NOMO-1 treated with dmso at 0.1 percent for 144 hours (cell line): ENCODE measurements around the gene AP3S2.
"Not testable (repeated sequence)": the region's sequence is repeated elsewhere in the genome, so short reads cannot be mapped to it uniquely, and the experiment has no call there.

ENCODE experiments used
- DNase-seq: peaks from one replicate; lab custom pipeline; 2025; ENCODE audit not compliant: unreplicated experiment; lab: John Stamatoyannopoulos, UW

Gene AP3S2

GRCh38 chr15:89893696-89894447 lies at the start of gene AP3S2:
Gene AP3S2, minus strand, starts transcription at chr15:89893994. Its CDS starts 45 bp downstream, at chr15:89893949.
- DNase-seq: peak; percentile 91

GRCh38 chr15:89939910-89940309 lies 46.1 kb upstream of the AP3S2 start:
- DNase-seq: no peak

DNA sequence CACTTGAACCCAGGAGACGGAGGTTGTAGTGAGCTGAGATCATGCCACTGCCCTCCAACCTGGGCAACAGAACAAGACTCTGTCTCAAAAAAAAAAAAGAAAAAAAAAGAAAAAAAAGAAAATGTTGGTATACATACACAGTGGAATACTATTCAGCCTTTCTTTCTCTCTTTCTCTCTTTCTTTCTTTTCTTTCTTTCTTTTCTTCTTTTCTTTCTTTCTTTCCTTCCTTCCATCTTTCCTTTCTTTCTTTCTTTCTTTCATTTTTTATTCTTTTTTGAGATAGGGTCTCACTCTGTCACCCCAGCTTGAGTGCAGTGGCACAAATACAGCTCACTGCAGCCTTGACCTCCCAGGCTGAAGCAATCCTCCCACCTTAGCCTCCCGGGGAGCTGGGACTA lies 45.6 kb upstream of the AP3S2 start:
- DNase-seq: not testable (repeated sequence)

DNA sequence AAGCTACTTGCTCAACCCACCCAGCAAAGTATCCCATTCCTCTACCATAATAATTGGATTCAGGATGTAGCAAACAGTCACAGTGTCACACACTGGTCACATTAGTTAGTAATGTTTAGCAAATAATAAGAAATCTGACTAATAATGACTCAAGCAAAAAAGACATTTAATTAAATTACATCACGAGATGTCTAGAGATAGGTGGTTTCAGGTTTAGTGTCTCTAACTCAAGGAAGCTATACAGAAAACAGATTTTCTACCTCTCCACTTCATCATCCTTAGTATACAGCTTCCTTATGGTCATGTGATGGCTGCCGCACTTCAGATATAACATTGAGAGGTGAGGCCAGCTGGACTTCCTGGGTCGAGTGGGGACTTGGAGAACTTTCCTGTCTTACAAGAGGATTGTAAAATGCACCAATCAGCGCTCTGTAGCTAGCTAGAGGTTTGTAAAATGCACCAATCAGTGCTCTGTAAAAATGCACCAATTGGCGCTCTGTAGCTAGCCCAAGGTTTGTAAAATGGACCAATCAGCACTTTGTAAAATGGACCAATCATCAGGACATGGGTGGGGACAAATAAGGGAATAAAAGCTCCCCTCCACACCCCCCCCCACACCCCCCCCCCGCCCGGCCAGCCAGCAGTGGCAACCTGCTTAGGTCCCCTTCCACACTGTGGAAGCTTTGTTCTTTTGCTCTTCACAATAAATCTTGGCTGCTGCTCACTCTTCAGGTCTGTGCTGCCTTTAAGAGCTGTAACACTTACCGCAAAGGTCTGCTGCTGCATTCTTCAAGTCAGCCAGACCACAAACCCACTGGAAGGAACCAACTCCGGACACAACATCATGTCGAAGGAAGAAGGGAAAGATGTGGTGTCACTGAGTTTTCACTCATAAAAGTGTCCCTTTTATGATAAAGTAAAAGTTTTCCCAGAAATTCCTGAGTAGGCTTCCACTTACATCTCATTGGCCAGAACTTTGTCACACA lies 43.9 kb upstream of the AP3S2 start:
- no peak for DNase-seq

- DNase-seq: no peak
These were observed 43.0 kb upstream of the AP3S2 start for GRCh38 chr15:89936786-89937265.

- DNase-seq: peak; percentile 61
These were observed 42.4 kb upstream of the AP3S2 start for GRCh38 chr15:89936051-89936785.

DNA sequence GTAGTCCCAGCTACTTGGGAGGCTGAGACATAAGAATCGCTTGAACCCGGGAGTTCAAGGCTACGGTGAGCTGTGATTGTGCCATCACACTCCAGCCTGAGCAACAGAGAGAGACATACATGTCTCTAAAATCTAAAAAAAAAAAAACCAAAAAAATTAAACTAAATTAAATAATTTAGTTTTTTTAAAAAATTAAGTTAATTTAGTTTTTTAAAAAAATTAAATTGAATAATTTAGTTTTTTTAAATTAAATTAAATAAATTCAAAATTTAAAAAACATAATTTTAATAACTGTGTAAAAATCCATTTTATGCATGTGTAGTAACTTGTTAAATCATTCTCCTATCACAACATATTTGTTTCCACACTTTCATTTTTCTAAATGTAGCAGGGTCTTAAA lies 39.1 kb upstream of the AP3S2 start:
- no peak for DNase-seq

- no peak for DNase-seq
These were observed 34.6 kb upstream of the AP3S2 start for GRCh38 chr15:89928421-89928820.

DNA sequence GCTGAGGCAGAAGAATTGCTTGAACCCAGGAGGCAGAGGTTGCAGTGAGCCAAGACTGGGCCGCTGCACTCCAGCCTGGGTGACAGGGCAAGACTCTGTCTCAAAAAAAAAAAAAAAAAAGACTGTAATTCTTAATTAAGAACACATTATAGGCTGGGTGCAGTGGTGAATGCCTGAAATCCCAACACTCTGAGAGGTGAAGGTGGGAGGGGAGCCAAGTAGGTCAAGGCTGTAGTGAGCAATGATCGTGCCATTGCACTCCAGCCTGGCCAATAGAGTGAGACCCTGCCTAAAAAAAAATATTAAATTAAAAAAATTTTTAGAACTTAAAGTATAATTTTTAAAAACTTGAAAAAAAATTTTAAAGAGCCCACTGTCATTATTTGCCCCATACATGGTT lies 32.4 kb upstream of the AP3S2 start:
- no peak for DNase-seq

DNA sequence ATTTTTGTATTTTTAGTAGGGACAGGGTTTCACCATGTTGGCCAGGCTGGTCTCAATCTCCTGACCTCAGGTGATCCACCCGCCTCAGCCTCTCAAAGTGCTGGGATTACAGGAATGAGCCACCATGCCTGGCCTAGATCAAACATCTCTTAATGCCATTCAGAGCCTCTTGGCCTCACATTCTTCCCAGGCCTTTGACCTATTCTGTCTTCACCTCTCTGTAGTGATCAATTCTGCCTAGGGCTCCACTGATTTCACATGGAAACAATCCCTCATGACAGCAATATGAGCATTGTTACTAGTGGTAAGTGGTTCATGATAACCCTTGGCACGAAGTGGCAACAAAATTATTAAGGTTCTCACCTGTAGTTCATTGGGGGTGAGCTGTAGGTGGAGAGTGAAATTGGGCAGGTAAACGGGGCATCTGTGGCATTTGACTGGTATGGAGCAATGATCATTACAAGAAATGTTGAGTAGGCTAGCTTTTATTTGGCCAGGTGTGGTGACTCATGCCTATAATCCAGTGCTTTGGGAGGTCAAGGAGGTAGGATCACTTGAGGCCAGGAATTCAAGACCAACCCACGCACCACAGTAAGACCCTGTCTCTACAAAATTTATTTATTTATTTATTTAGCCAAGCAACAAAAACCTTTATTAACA lies 23.8 kb upstream of the AP3S2 start:
- DNase-seq: no peak

GRCh38 chr15:89916660-89917059 lies 22.9 kb upstream of the AP3S2 start:
- no peak for DNase-seq

DNA sequence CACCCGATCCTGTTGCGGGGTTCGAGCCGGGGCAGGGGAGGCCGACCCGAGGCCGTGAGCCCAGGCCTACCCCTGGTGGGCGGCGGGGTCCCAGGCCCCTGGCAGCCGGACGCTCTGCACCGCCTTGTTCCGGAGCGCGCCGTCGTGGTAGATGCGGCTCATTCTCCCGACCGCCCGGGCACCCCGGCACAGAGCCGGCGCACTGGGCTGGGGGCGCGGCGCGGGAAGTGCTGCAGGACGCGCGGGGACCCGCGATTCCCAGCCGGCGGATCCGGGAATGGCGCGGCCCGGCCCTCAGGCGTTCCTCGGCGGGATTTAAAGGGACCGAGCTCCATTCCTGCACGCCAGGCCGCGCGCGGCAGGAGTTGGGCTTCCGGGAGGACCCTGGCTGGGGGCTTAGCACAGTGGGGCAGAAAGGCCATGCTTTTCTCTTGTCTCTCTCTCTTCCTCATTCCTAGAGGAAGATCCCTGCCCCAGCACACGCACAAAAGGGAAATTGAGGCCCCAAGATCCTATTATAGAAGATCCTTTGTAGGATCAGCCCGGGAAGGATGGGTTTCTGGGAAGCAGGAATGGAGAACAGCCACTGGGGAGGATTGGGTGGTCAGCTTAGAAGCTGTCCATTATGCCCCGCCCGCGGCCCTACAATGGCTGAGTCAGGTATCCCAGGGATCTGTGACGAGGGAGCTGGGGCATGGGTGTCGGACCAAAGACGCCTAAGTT lies 19.0 kb upstream of the AP3S2 start, which contains the start of gene ARPIN:
Gene ARPIN (minus strand): TSS at position 279 of the 723 bp plus-strand sequence. CDS start 117 bp downstream, at position 162.
- DNase-seq: no peak

DNA sequence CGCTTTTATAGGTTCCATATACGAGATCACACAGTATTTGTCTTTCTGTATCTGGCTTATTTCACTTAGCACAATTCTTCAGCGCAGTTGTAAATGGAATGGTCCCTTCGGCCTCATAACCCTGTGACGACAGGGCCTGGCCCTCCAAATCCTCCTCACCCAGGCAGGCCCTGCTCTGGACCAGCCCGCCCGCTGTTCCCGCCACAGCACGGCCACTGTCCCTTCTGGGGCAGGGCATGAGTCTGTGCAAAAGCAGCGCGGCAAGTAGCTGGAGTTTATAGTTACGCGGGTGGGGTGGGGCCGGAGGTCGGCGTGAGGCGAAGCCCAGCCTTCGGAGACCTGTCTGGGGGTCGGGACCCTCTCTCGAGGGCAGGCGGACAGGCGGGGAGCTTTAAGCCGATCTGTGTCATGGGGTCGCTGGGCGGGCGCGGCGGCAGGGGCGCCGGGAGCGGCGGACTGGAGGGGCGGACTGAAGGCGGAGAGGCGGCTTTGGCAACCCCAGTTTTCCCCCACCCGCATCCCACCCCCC lies 18.4 kb upstream of the AP3S2 start:
- no peak for DNase-seq

DNA sequence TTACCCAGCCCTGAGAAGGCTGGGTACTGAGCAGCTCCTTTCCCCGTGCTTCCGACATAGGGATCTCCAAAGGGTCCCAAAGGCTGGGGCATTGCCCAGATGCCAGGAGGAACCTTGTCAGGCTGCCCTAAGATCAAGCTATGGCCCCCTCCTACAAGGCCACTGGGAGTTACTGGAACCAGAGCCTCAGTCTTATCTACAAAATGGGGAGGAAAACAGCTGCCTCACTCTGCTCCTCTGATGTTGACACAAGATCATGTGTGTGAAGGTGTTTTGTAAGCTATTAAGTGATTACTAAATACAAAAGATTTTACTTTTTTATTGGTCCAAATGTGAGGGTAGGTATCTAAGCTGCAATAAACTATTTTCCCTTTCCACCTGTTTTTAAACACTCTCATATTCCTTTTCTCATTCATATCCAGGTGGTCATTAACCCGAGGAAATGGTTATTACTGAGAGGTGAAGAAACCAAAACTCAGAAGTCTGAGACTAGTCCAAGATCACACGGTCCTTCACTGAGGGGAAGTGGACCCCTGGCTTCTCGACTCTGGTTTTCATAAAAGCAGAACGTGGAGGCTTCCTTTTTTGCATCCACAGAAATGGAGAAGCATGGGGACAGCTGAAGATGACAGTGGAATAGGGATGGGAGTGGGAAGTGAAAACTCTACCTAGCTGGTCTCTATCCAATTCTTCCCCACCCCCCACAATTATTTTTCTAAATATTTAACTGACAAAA lies 17.3 kb upstream of the AP3S2 start:
- no peak for DNase-seq

GRCh38 chr15:89909611-89910010 lies 15.8 kb upstream of the AP3S2 start:
- DNase-seq: no peak

DNA sequence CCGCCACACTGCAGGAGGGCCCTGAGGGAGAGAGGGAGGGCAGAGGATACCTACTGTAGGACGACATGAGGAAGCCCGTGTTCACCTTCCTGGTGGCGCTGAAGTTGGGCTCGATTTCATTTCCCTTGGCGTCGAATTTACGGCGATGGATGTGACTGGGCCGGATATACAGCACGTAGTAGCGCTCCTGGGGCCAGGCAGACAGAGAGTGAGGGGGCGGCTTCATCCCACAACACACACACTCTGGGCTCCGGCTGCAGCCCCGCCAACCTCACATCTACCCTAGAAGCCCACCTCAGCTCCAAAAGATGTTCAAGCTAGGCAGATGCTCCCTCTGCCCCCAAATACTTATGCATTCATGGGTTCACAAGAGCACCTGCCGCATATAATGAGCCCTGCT lies 14.4 kb upstream of the AP3S2 start:
- no peak for DNase-seq

GRCh38 chr15:89907289-89907688 lies 13.5 kb upstream of the AP3S2 start:
- DNase-seq: no peak

DNA sequence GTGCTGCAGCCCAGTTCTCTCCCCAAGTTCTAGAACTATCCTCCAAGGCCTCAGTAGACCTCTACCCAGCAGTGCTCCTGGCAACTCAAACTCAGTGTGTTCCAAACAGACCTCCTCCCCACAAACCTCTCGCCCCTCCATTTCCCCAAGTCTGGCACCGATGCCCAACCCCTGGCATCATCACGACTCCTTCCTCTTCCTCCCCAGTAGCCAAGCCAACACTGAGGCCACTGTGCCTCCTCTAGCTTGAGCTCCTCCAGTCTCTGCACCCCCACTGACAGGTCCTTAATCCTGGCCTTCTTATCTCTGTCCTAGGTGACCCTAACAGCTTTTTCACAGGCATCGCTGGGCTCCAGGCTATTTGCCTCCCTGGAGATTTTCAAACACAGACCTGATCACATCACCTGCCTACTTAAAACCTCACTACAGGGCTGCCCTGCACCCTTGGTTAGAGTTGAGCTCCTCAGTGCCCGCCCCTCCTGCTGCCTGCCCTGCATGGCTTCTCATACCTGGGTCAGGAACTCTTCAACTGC lies 12.1 kb upstream of the AP3S2 start:
- DNase-seq: no peak

DNA sequence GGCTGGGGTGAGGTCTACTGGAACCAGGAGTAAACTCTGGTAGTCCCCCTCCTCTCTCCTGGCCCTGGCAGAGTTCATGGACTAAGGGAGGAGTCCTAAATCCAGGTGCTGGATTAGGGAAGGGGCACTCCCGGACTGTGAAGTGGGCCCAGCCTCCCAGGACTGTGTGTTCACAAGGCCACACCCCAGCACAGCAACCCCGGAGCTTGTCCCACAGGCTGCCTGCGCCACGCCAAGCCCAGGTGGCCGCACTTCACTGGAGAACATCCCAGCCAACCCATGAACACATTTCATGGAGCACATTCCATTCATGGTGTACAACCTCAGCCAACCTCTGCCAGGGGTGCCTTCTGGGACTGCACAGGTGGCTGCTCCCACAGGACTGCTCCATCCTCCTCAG lies 10.7 kb upstream of the AP3S2 start:
- no peak for DNase-seq
